ENCODE results near the gene TMEM31.

DNA sequence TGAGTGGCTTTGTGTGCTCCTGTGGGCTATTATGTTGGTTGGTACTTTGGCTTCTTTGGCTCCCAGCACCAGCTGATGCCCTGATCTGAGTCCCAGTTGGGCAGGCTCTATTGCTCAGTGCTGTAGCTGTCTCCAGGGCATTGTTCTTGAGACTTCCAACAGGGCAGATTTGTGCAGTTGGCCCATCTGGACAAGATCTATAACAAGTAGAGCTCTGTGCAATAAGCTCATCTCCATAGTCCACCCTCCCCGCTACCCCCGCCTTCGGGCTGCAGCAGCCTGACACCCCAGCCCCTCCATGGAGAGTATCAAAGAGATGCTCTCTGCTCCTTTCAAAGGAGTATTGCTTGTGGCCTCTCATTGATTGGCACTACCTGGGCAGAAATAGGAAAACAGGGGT is 5.8 kb upstream of the TMEM31 start:
- TF ChIP-seq, protein P1, sequence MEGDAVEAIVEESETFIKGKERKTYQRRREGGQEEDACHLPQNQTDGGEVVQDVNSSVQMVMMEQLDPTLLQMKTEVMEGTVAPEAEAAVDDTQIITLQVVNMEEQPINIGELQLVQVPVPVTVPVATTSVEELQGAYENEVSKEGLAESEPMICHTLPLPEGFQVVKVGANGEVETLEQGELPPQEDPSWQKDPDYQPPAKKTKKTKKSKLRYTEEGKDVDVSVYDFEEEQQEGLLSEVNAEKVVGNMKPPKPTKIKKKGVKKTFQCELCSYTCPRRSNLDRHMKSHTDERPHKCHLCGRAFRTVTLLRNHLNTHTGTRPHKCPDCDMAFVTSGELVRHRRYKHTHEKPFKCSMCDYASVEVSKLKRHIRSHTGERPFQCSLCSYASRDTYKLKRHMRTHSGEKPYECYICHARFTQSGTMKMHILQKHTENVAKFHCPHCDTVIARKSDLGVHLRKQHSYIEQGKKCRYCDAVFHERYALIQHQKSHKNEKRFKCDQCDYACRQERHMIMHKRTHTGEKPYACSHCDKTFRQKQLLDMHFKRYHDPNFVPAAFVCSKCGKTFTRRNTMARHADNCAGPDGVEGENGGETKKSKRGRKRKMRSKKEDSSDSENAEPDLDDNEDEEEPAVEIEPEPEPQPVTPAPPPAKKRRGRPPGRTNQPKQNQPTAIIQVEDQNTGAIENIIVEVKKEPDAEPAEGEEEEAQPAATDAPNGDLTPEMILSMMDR (IDR thresholded peaks at IDR 0.05; ENCODE audit: insufficient read depth, low read length, poor library complexity, severe bottlenecking): no peak
- no peak for TF ChIP-seq EZH2phosphoT487 (conservative IDR thresholded peaks at IDR 0.05; ENCODE audit: low read length)
